Neuronal stem cell (in vitro differentiated cells): ENCODE data around the gene ROBO1.

Experiments
- DNase-seq: peaks from one replicate; pipeline ENCODE4 v3.0.0-alpha.2; 2013; ENCODE audit warnings: low spot score
- H2AFZ ChIP-seq: one replicate; pipeline ENCODE4 v1.6.1; 2013; ENCODE audit warnings: mild to moderate bottlenecking, low read length, inconsistent platforms
- H2AK5ac ChIP-seq: 2 replicates; pipeline ENCODE4 v1.6.1; 2013; ENCODE audit warnings: low read depth, mild to moderate bottlenecking, inconsistent platforms, low read length, moderate library complexity, mixed read lengths
- H2BK120ac ChIP-seq: 2 replicates; pipeline ENCODE4 v1.6.1; 2013; ENCODE audit warnings: low read depth, mild to moderate bottlenecking, inconsistent platforms, low read length, moderate library complexity, mixed read lengths
- H2BK12ac ChIP-seq: one replicate; pipeline ENCODE4 v1.6.1; 2013; ENCODE audit warnings: low read length, inconsistent platforms
- H2BK15ac ChIP-seq: 2 replicates; pipeline ENCODE4 v1.6.1; 2013; ENCODE audit warnings: mild to moderate bottlenecking, low read length, inconsistent platforms, mixed read lengths
- H2BK5ac ChIP-seq: one replicate; pipeline ENCODE4 v1.6.1; 2013; ENCODE audit warnings: inconsistent platforms, mild to moderate bottlenecking, low read length, moderate library complexity
- H3K14ac ChIP-seq: one replicate; pipeline ENCODE4 v1.6.1; 2013; ENCODE audit warnings: low read length, inconsistent platforms
- H3K18ac ChIP-seq: 2 replicates; pipeline ENCODE4 v1.6.1; 2013; ENCODE audit warnings: low read length, inconsistent platforms
- H3K23ac ChIP-seq: 2 replicates; pipeline ENCODE4 v1.6.1; 2013; ENCODE audit warnings: low read depth, mild to moderate bottlenecking, mixed read lengths, low read length, inconsistent platforms; ENCODE audit not compliant: poor library complexity
- H3K27ac ChIP-seq: replicated peaks from 3 replicates; pipeline ENCODE4 v1.5.1; 2013; ENCODE audit warnings: low read length, inconsistent platforms
- H3K27me3 ChIP-seq, 3 experiments: 2 replicates each; pipeline ENCODE4 v1.6.1; 2013; ENCODE audit warnings: low read length in 3 of 3, mild to moderate bottlenecking in 2 of 3, inconsistent platforms in 1 of 3, low read depth in 1 of 3, mixed read lengths in 1 of 3, moderate library complexity in 1 of 3; ENCODE audit not compliant: control insufficient read depth in 3 of 3, insufficient read depth in 3 of 3
- H3K36me3 ChIP-seq, 2 donors: replicated peaks in 1 of 2; 2 replicates each; pipeline ENCODE4 v1.6.1; 2013; ENCODE audit warnings: low read length in 2 of 2; ENCODE audit not compliant: control insufficient read depth in 2 of 2, insufficient read depth in 2 of 2
- H3K4ac ChIP-seq: 2 replicates; pipeline ENCODE4 v1.6.1; 2013; ENCODE audit warnings: inconsistent platforms, mild to moderate bottlenecking, low read length, moderate library complexity
- H3K4me1 ChIP-seq, 2 donors: 1 replicate in 1 of 2; 2 replicates in 1 of 2; pipeline ENCODE4 v1.6.1; 2013; ENCODE audit warnings: low read length in 2 of 2, low read depth in 1 of 2; ENCODE audit not compliant: control insufficient read depth in 2 of 2, insufficient read depth in 1 of 2
- H3K4me2 ChIP-seq: one replicate; pipeline ENCODE4 v1.6.1; 2013; ENCODE audit warnings: mild to moderate bottlenecking, low read length, inconsistent platforms; ENCODE audit not compliant: insufficient read depth, poor library complexity, severe bottlenecking
- H3K4me3 ChIP-seq, 2 donors: 2 replicates each; pipeline ENCODE4 v1.5.1; 2013; ENCODE audit warnings: low read length in 2 of 2, mild to moderate bottlenecking in 2 of 2, inconsistent platforms in 1 of 2, moderate library complexity in 1 of 2
- H3K79me1 ChIP-seq: one replicate; pipeline ENCODE4 v1.6.1; 2013; ENCODE audit warnings: low read depth, mild to moderate bottlenecking, inconsistent platforms, low read length, moderate library complexity
- H3K9ac ChIP-seq: one replicate; pipeline ENCODE4 v1.6.1; 2013; ENCODE audit warnings: mild to moderate bottlenecking, low read depth, low read length, inconsistent platforms; ENCODE audit not compliant: poor library complexity
- H3K9me3 ChIP-seq, 2 donors: replicated peaks in 1 of 2; 2 replicates each; pipeline versions ENCODE3 to v1.6.1; 2013; ENCODE audit warnings: low read length in 2 of 2, mild to moderate bottlenecking in 2 of 2, inconsistent platforms in 1 of 2, low read depth in 1 of 2, mixed read lengths in 1 of 2, moderate library complexity in 1 of 2; ENCODE audit not compliant: control insufficient read depth in 2 of 2, insufficient read depth in 1 of 2
- H4K8ac ChIP-seq: one replicate; pipeline ENCODE4 v1.6.1; 2013; ENCODE audit warnings: low read depth, mild to moderate bottlenecking, inconsistent platforms, low read length, moderate library complexity
- H4K91ac ChIP-seq: one replicate; pipeline ENCODE4 v1.6.1; 2013; ENCODE audit warnings: low read length, low read depth, mild to moderate bottlenecking, inconsistent platforms; ENCODE audit not compliant: poor library complexity
- WGBS, 2 donors: extraction: QIAGEN DNeasy Blood & Tissue Kit; methylation state at CpG; one replicate each; pipeline ENCODE4 v1.1.7; 2013; ENCODE audit warnings: missing lambda C conversion rate in 2 of 2, mixed read lengths in 1 of 2; ENCODE audit not compliant: insufficient read length in 2 of 2, insufficient replicate concordance in 1 of 2; ENCODE audit errors: extremely low coverage in 2 of 2; 5-methylcytosine and 5-hydroxymethylcytosine counted together

Gene ROBO1

DNA sequence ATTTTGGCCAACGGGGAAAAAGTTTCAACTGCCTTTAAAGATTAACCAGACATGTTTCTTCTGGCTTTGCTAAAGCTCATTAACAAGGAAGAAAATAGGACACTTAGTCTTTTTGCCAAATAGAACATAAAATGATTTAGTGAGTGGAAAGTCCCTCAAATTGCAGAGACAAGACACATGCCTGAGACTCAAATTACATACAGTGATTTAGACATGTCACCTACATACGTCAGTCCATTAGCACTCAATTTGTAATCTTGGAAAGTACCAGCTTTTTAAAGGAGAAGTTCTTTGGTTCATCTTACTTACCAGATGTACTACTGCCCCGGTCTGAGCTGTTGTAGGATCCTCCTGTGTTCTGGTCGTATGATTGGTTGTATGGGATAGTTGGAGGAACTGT lies 1134.2 kb downstream of the ROBO1 start:
- Histone ChIP-seq H3K4me1 (peaks cover 0 to 2% of the 10 kb centered on the region in 2 donors), H2AK5ac (no peak overlapping the region), H3K9ac (no peak overlapping the region), H3K18ac (no peak overlapping the region), H2BK15ac (no peak overlapping the region), H3K4ac (no peak overlapping the region), H2BK5ac (no peak overlapping the region), H2BK12ac (no peak overlapping the region), H3K36me3 (peaks cover 10 to 46% of the 10 kb centered on the region in 2 donors), H3K9me3 (no peaks in the 10 kb centered on the region), H2AFZ (no peak overlapping the region), H3K23ac (no peak overlapping the region), H4K91ac (no peak overlapping the region), H2BK120ac (no peak overlapping the region), H3K27ac (no peak overlapping the region), H4K8ac (no peak overlapping the region), H3K79me1 (no peaks in the 10 kb centered on the region), H3K4me2 (no peak overlapping the region), H3K4me3 (no peak overlapping the region), H3K14ac (no peak overlapping the region), H3K27me3 (no peaks in the 10 kb centered on the region)
- no peak for DNase-seq
- WGBS, 2 donors: no CpG with 5 or more reads among the region's 4 CpGs

GRCh38 chr3:78632925-78633553 lies 1134.8 kb downstream of the ROBO1 start:
- Histone ChIP-seq H3K14ac (no peak overlapping the region), H3K4me2 (no peak overlapping the region), H2BK12ac (no peak overlapping the region), H4K8ac (no peak overlapping the region), H3K4me3 (no peak overlapping the region), H3K23ac (no peak overlapping the region), H3K27ac (no peak overlapping the region), H2BK15ac (no peak overlapping the region), H3K36me3 (peaks cover 10 to 49% of the 10 kb centered on the region in 2 donors), H2BK120ac (no peak overlapping the region), H3K9me3 (no peaks in the 10 kb centered on the region), H3K18ac (no peak overlapping the region), H3K4me1 (peaks cover 0 to 2% of the 10 kb centered on the region in 2 donors), H2AFZ (no peak overlapping the region), H2BK5ac (no peak overlapping the region), H3K27me3 (no peaks in the 10 kb centered on the region), H3K9ac (no peak overlapping the region), H3K79me1 (no peaks in the 10 kb centered on the region), H4K91ac (no peak overlapping the region), H3K4ac (no peak overlapping the region), H2AK5ac (no peak overlapping the region)
- no peak for DNase-seq
- WGBS, 2 donors: no CpG with 5 or more reads among the region's 6 CpGs

DNA sequence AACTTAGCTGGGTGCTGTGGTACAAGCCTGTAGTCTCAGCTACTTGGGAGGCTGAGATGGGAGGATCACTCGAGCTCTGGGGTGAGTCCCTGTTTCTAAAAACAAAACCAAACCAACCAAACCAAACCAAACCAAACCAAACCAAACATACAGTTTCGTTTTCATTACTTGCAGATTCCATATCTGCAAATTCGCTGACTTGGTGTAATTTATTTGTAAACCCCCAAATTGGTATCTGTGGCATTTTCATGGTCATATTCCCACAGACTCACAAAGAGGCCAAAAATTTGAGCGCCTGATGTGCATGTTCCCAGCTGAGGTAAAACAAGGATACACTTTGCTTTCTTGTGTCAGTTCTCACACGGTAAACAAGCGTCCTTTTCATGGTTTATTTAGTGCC lies 1138.3 kb downstream of the ROBO1 start:
- H3K4me3 ChIP-seq: no peak overlapping the region
- no peak overlapping the region for H3K9ac ChIP-seq
- no peak overlapping the region for H3K18ac ChIP-seq
- no CpG with 5 or more reads among the region's 6 CpGs for WGBS, 2 donors
- H3K4me1 ChIP-seq: peaks cover 0 to 2% of the 10 kb centered on the region in 2 donors
- H2AK5ac ChIP-seq: no peak overlapping the region
- H3K9me3 ChIP-seq: no peaks in the 10 kb centered on the region
- H3K14ac ChIP-seq: no peak overlapping the region
- H3K4me2 ChIP-seq: no peak overlapping the region
- H3K27me3 ChIP-seq: no peaks in the 10 kb centered on the region
- no peak overlapping the region for H3K23ac ChIP-seq
- H2BK15ac ChIP-seq: no peak overlapping the region
- no peak overlapping the region for H4K91ac ChIP-seq
- H2BK12ac ChIP-seq: no peak overlapping the region
- no peak overlapping the region for H2AFZ ChIP-seq
- no peaks in the 10 kb centered on the region for H3K79me1 ChIP-seq
- H4K8ac ChIP-seq: no peak overlapping the region
- no peak overlapping the region for H2BK120ac ChIP-seq
- no peak for DNase-seq
- H3K36me3 ChIP-seq: peaks cover 12 to 70% of the 10 kb centered on the region in 2 donors
- H3K4ac ChIP-seq: no peak overlapping the region
- no peak overlapping the region for H2BK5ac ChIP-seq
- H3K27ac ChIP-seq: no peak overlapping the region

- WGBS, 2 donors: no CpG with 5 or more reads among the region's 3 CpGs
- H3K9ac ChIP-seq: no peak overlapping the region
Measured at GRCh38 chr3:78621061-78621716, 1146.6 kb downstream of the ROBO1 start.

More at GRCh38 chr3:78621061-78621716, 1146.6 kb downstream of the ROBO1 start:
- Histone ChIP-seq H3K4me2 (no peak overlapping the region), H4K8ac (no peak overlapping the region), H2BK5ac (no peak overlapping the region), H4K91ac (no peak overlapping the region), H2BK120ac (no peak overlapping the region), H3K18ac (no peak overlapping the region), H3K4me1 (no peaks in the 10 kb centered on the region), H2BK12ac (no peak overlapping the region), H3K4me3 (no peak overlapping the region), H3K79me1 (no peaks in the 10 kb centered on the region), H3K9me3 (no peaks in the 10 kb centered on the region), H3K27ac (no peak overlapping the region), H3K36me3 (peaks cover 6 to 21% of the 10 kb centered on the region in 2 donors), H2AFZ (no peak overlapping the region), H3K14ac (no peak overlapping the region), H2BK15ac (no peak overlapping the region), H3K4ac (no peak overlapping the region), H2AK5ac (no peak overlapping the region), H3K23ac (no peak overlapping the region), H3K27me3 (no peaks in the 10 kb centered on the region)
- DNase-seq: no peak
